LNCaP clone FGC (cell line): ENCODE measurements around the gene KEAP1.

ENCODE experiments used
- DNase-seq: peaks from one replicate; pipeline ENCODE4 v3.0.0-alpha.2; 2011; ENCODE audit warnings: low read depth
- H3K4me3 ChIP-seq: 2 replicates; pipeline ENCODE4 v1.5.1; 2011; ENCODE audit warnings: mild to moderate bottlenecking, low read depth, low read length, control low read depth
- CTCF ChIP-seq: IDR thresholded peaks from 2 replicates; pipeline ENCODE4 v1.5.1; 2012; ENCODE audit warnings: mild to moderate bottlenecking; ENCODE audit not compliant: control insufficient read depth, insufficient read depth; ENCODE audit errors: extremely low read depth

The KEAP1 gene

GRCh38 chr19:10449037-10449436 is 54.1 kb downstream of the KEAP1 start:
- DNase-seq = no peak
- TF ChIP-seq CTCF = no peak
- no peak overlapping the region for H3K4me3 ChIP-seq

GRCh38 chr19:10442698-10443097 is 60.5 kb downstream of the KEAP1 start:
- no peak for TF ChIP-seq CTCF
- DNase-seq = no peak
- H3K4me3 ChIP-seq = no peak overlapping the region

DNA sequence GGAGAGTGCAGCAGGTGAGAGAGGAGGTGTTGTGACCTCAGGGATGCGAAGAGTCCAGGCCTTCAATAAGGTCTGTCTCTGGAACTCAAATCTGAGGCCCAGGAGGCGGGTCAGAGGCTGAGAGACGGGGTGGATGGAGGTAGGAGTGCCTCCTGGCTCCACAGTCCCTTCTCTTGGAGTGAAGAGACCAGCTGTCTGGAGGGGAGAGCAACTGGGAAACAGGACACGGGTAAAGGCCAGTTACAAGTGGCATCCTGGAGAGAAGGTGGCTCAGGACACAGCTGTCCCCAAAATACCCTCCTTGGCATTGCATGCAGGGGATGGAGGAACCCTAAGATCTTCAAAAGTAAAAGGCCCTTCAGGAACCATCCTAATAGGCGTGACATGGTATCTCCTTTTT is 63.6 kb downstream of the KEAP1 start:
- DNase-seq = no peak
- H3K4me3 ChIP-seq = no peak overlapping the region
- no peak for TF ChIP-seq CTCF
